ENCODE results near the gene IL1RL2.

DNA sequence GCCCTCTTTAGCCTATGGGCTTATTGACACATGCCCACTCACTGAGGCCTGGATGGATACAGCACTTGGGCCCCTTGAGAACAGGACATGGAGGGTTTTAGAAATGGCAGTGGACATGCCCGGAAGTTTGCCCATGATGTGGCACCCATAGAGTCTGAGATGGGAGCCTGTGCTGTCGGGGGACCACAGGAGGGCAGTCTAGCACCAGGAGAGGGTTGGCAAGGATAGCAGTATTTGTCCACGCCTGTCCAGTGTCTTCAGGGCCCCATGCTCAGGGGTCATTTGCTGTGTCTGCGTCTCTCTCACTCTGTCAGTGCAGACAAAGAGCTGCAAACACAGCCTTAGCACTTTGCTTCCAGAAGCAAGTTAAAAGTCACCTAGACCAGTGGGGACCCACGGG is 48.7 kb downstream of the IL1RL2 start:
- TF ChIP-seq, protein P1, sequence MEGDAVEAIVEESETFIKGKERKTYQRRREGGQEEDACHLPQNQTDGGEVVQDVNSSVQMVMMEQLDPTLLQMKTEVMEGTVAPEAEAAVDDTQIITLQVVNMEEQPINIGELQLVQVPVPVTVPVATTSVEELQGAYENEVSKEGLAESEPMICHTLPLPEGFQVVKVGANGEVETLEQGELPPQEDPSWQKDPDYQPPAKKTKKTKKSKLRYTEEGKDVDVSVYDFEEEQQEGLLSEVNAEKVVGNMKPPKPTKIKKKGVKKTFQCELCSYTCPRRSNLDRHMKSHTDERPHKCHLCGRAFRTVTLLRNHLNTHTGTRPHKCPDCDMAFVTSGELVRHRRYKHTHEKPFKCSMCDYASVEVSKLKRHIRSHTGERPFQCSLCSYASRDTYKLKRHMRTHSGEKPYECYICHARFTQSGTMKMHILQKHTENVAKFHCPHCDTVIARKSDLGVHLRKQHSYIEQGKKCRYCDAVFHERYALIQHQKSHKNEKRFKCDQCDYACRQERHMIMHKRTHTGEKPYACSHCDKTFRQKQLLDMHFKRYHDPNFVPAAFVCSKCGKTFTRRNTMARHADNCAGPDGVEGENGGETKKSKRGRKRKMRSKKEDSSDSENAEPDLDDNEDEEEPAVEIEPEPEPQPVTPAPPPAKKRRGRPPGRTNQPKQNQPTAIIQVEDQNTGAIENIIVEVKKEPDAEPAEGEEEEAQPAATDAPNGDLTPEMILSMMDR (IDR thresholded peaks at IDR 0.05), result peak in 2 of 6 experiments; percentile 29 to 30
- TF ChIP-seq POLR2A (IDR thresholded peaks at IDR 0.05), result no peak

Measured in thyroid gland (tissue), 4 donors.